Pancreas (tissue), 10 donors: ENCODE data around the gene OTOP2. TPM values are rescaled to one million over a fixed set of nuclear protein-coding genes. Genes with fewer than 3 reads are reported as not detected.
"Not testable (repeated sequence)": the region's sequence is repeated elsewhere in the genome, so short reads cannot be mapped to it uniquely, and the experiment has no call there.

Experiments
- ATAC-seq, 4 donors: fragments of 200-7000 bp; cut with Tn5 transposase; one replicate each; pipeline versions ENCODE4 v1.8.0 to v1.9.1; 2020; ENCODE audit warnings: mild to moderate bottlenecking in 4 of 4, moderate library complexity in 4 of 4
- DNase-seq, 6 donors: peaks; one replicate each; pipeline ENCODE4 v3.0.0-alpha.2; 2020
- FAIRE-seq: peaks from 2 replicates; lab custom pipeline; 2012; peaks lifted over from hg19 to GRCh38; lab: Jason Lieb, UNC
- H3K27ac ChIP-seq, 4 donors: fragments of 200-600 bp; sonication (generic); 1 replicate in 3 of 4; 2 replicates in 1 of 4; pipeline versions ENCODE4 v1.5.0 to v1.8.0; 2020
- H3K27me3 ChIP-seq, 4 donors: fragments of 200-600 bp; one replicate each; pipeline ENCODE4 v1.8.0; 2021
- H3K36me3 ChIP-seq, 3 donors: fragments of 200-600 bp; sonication (generic) in 1 of 3; one replicate each; pipeline versions ENCODE4 v1.5.0 to v1.8.0; 2020 to 2021
- H3K4me1 ChIP-seq, 3 donors: fragments of 200-600 bp; one replicate each; pipeline ENCODE4 v1.8.0; 2021
- H3K4me3 ChIP-seq, 4 donors: fragments of 200-600 bp; sonication (generic) in 2 of 4; one replicate each; pipeline versions ENCODE4 v1.5.0 to v1.8.0; 2020 to 2021
- H3K9me3 ChIP-seq, 4 donors: fragments of 200-600 bp; one replicate each; pipeline ENCODE4 v1.8.0; 2021
- CTCF ChIP-seq, 4 donors: fragments of 200-600 bp; sonication (generic) in 3 of 4; IDR thresholded peaks; one replicate each; pipeline versions ENCODE4 v1.5.0 to v1.8.0; 2021; ENCODE audit warnings: antibody characterized with exemption in 4 of 4
- WGBS, 2 donors: extraction: QIAGEN DNeasy Blood & Tissue Kit; methylation state at CpG; one replicate each; pipeline ENCODE4 v1.1.7; 2013; 5-methylcytosine and 5-hydroxymethylcytosine counted together
- intact Hi-C, 3 donors: fragments of 100-400 bp; cut with DNase I; formaldehyde crosslinking; loops; one replicate each; pipeline versions ENCODE4 v1.11.1 to v1.14.2; 2022
- polyA plus RNA-seq, 2 donors: library from polyadenylated mRNA; stranded (reverse); fragments of 200-250 nt; gene quantifications; one replicate each; pipeline ENCODE4 v1.2.3, GENCODE V29; 2013
- total RNA-seq, 6 donors: library from RNA; stranded (reverse); fragmentation: NEBNext Ultra II Directional in 4 of 6; extraction: Animal tissue kit (Norgen Biotek cat#: 25700) in 4 of 6; gene quantifications; one replicate each; pipeline versions ENCODE4 v1.2.1 to v1.2.4, GENCODE V29; 2021 to 2023
- donor health status: healthy with polysubstance abuse.
- donor health status: DM: no; HTN: no; CAD: no; lungs with moderate emphysema.
- donor health status: DM: no; HTN: no; CAD: no.
- donor health status: control.
- donor health status: control.
- donor health status: Bipolar disorder and iron deficiency.
- donor health status: DM: yes; HTN: yes; CAD: no.
- donor health status: DM: no; HTN: no; CAD: no.
- donor health status: DM: no; HTN: no; CAD: no.
- donor health status: DM: yes; HTN: yes; CAD: no.

The OTOP2 gene
- total and polyA plus RNA-seq, 8 donors = not detected

GRCh38 chr17:74904687-74905409, 19.2 kb upstream of the OTOP2 start:
- no peaks in the 10 kb centered on the region for H3K27me3 ChIP-seq
- H3K9me3 ChIP-seq = no peaks in the 10 kb centered on the region
- no peaks in the 10 kb centered on the region for H3K4me1 ChIP-seq
- 61 to 81% methylated on average over 7 of the region's 7 CpGs for WGBS, 2 donors
- no peak for ATAC-seq
- FAIRE-seq = no peak
- no peak for TF ChIP-seq CTCF (IDR thresholded peaks at IDR 0.05)
- no peaks in the 10 kb centered on the region for H3K36me3 ChIP-seq
- no peak for DNase-seq
- intact Hi-C loops = no loop called here
- no peak overlapping the region for H3K4me3 ChIP-seq
- no peak overlapping the region for H3K27ac ChIP-seq

GRCh38 chr17:74906214-74906793, 17.8 kb upstream of the OTOP2 start:
- DNase-seq, H3K4me1 ChIP-seq, H3K27me3 ChIP-seq, H3K9me3 ChIP-seq, intact Hi-C loops, FAIRE-seq, H3K4me3 ChIP-seq, ATAC-seq, H3K27ac ChIP-seq, H3K36me3 ChIP-seq: not testable (repeated sequence)
- 62 to 69% methylated on average over 6 of the region's 6 CpGs for WGBS, 2 donors

- 93 to 96% methylated on average over 29 to 34 of the region's 34 CpGs for WGBS, 2 donors
- TF ChIP-seq CTCF (IDR thresholded peaks at IDR 0.05) = no peak
- no peaks in the 10 kb centered on the region for H3K36me3 ChIP-seq
- H3K27ac ChIP-seq = no peak overlapping the region
- ATAC-seq (no peak), FAIRE-seq (no peak), DNase-seq (no peak)
- no peaks in the 10 kb centered on the region for H3K27me3 ChIP-seq
- H3K4me3 ChIP-seq = no peak overlapping the region
- no peaks in the 10 kb centered on the region for H3K4me1 ChIP-seq
- H3K9me3 ChIP-seq = no peaks in the 10 kb centered on the region
- intact Hi-C loops = no loop called here
These were observed 17.1 kb upstream of the OTOP2 start for GRCh38 chr17:74907012-74907411.

GRCh38 chr17:74909097-74909496, 15.0 kb upstream of the OTOP2 start:
- H3K4me3 ChIP-seq, FAIRE-seq, ATAC-seq, DNase-seq, H3K27ac ChIP-seq, intact Hi-C loops, H3K9me3 ChIP-seq, H3K27me3 ChIP-seq, H3K36me3 ChIP-seq, H3K4me1 ChIP-seq: not testable (repeated sequence)
- 61 to 65% methylated on average over 4 of the region's 4 CpGs for WGBS, 2 donors

- FAIRE-seq, DNase-seq: not testable (repeated sequence)
These were observed 12.7 kb upstream of the OTOP2 start for GRCh38 chr17:74911423-74911822.

GRCh38 chr17:74916136-74916850, 7.8 kb upstream of the OTOP2 start:
- no peaks in the 10 kb centered on the region for H3K4me1 ChIP-seq
- no peaks in the 10 kb centered on the region for H3K9me3 ChIP-seq
- ATAC-seq (no peak), DNase-seq (no peak), FAIRE-seq (no peak)
- no peak overlapping the region for H3K27ac ChIP-seq
- no peaks in the 10 kb centered on the region for H3K36me3 ChIP-seq
- no peak overlapping the region for H3K4me3 ChIP-seq
- intact Hi-C loops = no loop called here
- TF ChIP-seq CTCF (IDR thresholded peaks at IDR 0.05) = no peak
- H3K27me3 ChIP-seq = no peaks in the 10 kb centered on the region
- WGBS, 2 donors = 74 to 78% methylated on average over 13 of the region's 13 CpGs

More at GRCh38 chr17:74911423-74911822, 12.7 kb upstream of the OTOP2 start:
- H3K4me1 ChIP-seq, H3K27me3 ChIP-seq, H3K27ac ChIP-seq, H3K4me3 ChIP-seq, H3K9me3 ChIP-seq, ATAC-seq, intact Hi-C loops, H3K36me3 ChIP-seq: not testable (repeated sequence)
- WGBS, 2 donors = 55 to 61% methylated on average over 8 of the region's 8 CpGs
